PFSK-1 (cell line): ENCODE measurements around the gene HHAT.

Experiments
- POLR2AphosphoS5 ChIP-seq: IDR thresholded peaks from 2 replicates; pipeline ENCODE4 v1.6.1; 2012; ENCODE audit warnings: low read depth, mild to moderate bottlenecking, control low read depth, low read length, moderate library complexity
- REST ChIP-seq, 2 experiments: IDR thresholded peaks; 2 replicates each; pipeline versions ENCODE4 v1.6.1 to v1.8.0; 2011 to 2012; ENCODE audit warnings: low read depth in 2 of 2, low read length in 2 of 2, control low read depth in 1 of 2, inconsistent platforms in 1 of 2, mild to moderate bottlenecking in 1 of 2, moderate library complexity in 1 of 2; ENCODE audit not compliant: insufficient read depth in 1 of 2
- TAF1 ChIP-seq: IDR thresholded peaks from 2 replicates; pipeline ENCODE4 v1.6.1; 2012; ENCODE audit warnings: low read length, control low read depth, borderline replicate concordance; ENCODE audit not compliant: insufficient read depth

DNA sequence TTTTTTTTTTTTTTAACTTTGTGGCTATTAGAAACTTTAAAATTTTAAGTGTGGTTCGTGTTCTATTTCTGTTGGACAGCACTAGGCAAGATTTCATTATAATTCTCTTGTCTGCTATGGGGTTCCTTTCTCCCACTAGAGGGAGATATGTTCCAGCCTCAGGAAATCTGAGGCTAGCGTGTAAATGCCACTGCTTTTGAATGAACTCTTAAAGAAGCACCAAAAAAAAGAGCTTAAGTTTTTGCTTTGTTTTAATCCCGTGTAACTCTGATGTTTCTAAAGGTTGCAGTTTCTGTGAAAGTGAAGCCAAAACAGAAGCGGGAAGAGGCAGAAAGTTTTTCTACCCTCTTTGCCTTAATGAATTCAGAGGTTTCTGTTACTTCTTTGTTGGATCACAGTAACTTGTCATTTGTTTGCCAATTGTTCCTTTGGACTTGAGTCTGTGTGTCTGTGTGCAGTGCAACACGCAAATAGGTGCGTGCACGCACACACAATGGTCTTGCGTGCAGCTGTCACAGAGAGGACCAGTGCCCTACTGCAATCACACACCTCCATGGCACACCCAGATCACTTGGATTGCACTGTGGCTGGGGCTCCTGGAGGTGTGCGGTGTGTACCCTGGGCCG, 32.3 kb downstream of the HHAT start:
- TF ChIP-seq POLR2AphosphoS5 (no peak), REST (IDR thresholded peaks at IDR 0.05; ENCODE audit: insufficient read depth in 1 of 2, low read depth in 2 of 2, low read length in 2 of 2) (no peak), TAF1 (no peak)
